AG04449 (cell line): Measurements from ENCODE around the gene CNKSR3.

Experiments
- CTCF ChIA-PET: fragments of 350-600 bp; formaldehyde crosslinking; extraction: SDS; loops from one replicate; lab custom pipeline; 2021; ENCODE audit warnings: antibody characterized with exemption; lab: Yijun Ruan, JAX
- POLR2A ChIA-PET: fragments of 400-600, 350-600 bp; formaldehyde crosslinking; extraction: SDS; loops from one replicate; lab custom pipeline; 2020; ENCODE audit warnings: antibody characterized with exemption, inconsistent platforms; lab: Yijun Ruan, JAX
- DNase-seq: peaks from one replicate; pipeline ENCODE4 v3.0.0-alpha.2; 2010; ENCODE audit warnings: low read depth, low spot score
- H3K4me3 ChIP-seq: 2 replicates; pipeline ENCODE4 v1.5.1; 2011; ENCODE audit warnings: low read depth, mild to moderate bottlenecking, control low read depth, low read length
- CTCF ChIP-seq: IDR thresholded peaks from one replicate; pipeline ENCODE4 v1.5.1; 2011; ENCODE audit warnings: mild to moderate bottlenecking, moderate library complexity, low read length, control low read depth, inconsistent platforms; ENCODE audit not compliant: insufficient read depth; ENCODE audit errors: missing control alignments

The CNKSR3 gene

GRCh38 chr6:154360476-154360875 lies 150.0 kb downstream of the CNKSR3 start:
- no peak for DNase-seq
- no peak for TF ChIP-seq CTCF
- CTCF ChIA-PET: no interaction called here
- POLR2A ChIA-PET: no interaction called here
- no peak overlapping the region for H3K4me3 ChIP-seq

- CTCF ChIA-PET: no interaction called here
- DNase-seq: no peak
- TF ChIP-seq CTCF: no peak
- POLR2A ChIA-PET: no interaction called here
- no peak overlapping the region for H3K4me3 ChIP-seq
Observed at GRCh38 chr6:154359679-154360078, 150.8 kb downstream of the CNKSR3 start.

DNA sequence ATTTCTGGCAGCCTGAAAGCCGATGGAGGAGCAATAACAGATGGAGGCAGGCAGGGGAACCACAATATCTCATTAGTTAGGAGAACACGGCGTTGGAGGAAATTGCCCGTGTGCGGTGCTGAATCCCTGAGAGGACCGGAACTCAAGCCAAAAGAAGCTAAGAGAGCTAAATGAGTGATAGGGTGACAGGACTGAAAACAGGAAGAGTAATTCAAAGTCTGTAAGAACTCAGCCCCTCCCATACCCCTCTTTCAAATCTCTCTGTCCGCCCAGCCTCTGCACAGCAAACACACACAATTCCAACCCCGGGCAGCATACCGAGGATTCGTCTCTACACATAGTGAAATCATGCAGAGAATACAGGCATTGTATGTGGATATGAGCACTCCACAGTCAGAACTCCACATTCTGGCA lies 151.3 kb downstream of the CNKSR3 start:
- no peak overlapping the region; the same call in 1 of the 2 replicates for H3K4me3 ChIP-seq
- ChIA-PET POLR2A (no interaction called here), CTCF (no interaction called here)
- DNase-seq: no peak
- no peak for TF ChIP-seq CTCF

GRCh38 chr6:154358019-154358545 lies 152.4 kb downstream of the CNKSR3 start:
- TF ChIP-seq CTCF: no peak
- ChIA-PET POLR2A (no interaction called here), CTCF (no interaction called here)
- DNase-seq: no peak
- no peak overlapping the region for H3K4me3 ChIP-seq

- DNase-seq: no peak
- ChIA-PET CTCF (interaction anchor here (0.6 to 1.5 kb wide), 3 partner anchors 11 to 200 kb away, joined by 3 to 4 read pairs (median 3); no protein-coding TSS in a partner anchor), POLR2A (no interaction called here)
- H3K4me3 ChIP-seq: no peak within 1 kb of the TSS
- TF ChIP-seq CTCF: no peak
Observed at GRCh38 chr6:154356690-154357089, 153.8 kb downstream of the CNKSR3 start, which contains the start of gene IPCEF1. IPCEF1 (minus strand) TSS chr6:154356803; CDS start chr6:154265947, 90,856 bp downstream.

- no peak overlapping the region for H3K4me3 ChIP-seq
- no peak for TF ChIP-seq CTCF
- ChIA-PET CTCF (interaction anchor here (0.6 to 1.5 kb wide), 3 partner anchors 12 to 201 kb away, joined by 3 to 4 read pairs (median 3); no protein-coding TSS in a partner anchor), POLR2A (no interaction called here)
- no peak for DNase-seq
Observed at GRCh38 chr6:154356113-154356512, 154.4 kb downstream of the CNKSR3 start.
